Adipocyte (in vitro differentiated cells): ENCODE results near the gene BRIX1.

Experiments used
- DNase-seq: peaks from one replicate; pipeline ENCODE4 v3.0.0-alpha.2; 2015; ENCODE audit warnings: low read depth
- H3K27me3 ChIP-seq: replicated peaks from 2 replicates; pipeline ENCODE4 v1.7.0; 2013; ENCODE audit warnings: mild to moderate bottlenecking, low read length, moderate library complexity; ENCODE audit not compliant: control insufficient read depth, insufficient read depth
- H3K36me3 ChIP-seq: 2 replicates; pipeline ENCODE4 v1.7.0; 2013; ENCODE audit warnings: low read length, mild to moderate bottlenecking, moderate library complexity; ENCODE audit not compliant: control insufficient read depth, insufficient read depth, severe bottlenecking
- H3K4me1 ChIP-seq: 2 replicates; pipeline ENCODE4 v1.7.0; 2013; ENCODE audit warnings: mild to moderate bottlenecking, low read length, moderate library complexity; ENCODE audit not compliant: control insufficient read depth, insufficient read depth
- H3K4me3 ChIP-seq: 2 replicates; pipeline ENCODE4 v1.7.0; 2013; ENCODE audit warnings: mild to moderate bottlenecking, low read length, moderate library complexity
- H3K9ac ChIP-seq: 2 replicates; pipeline ENCODE4 v1.7.0; 2013; ENCODE audit warnings: mild to moderate bottlenecking, low read length, moderate library complexity
- H3K9me3 ChIP-seq: 2 replicates; pipeline ENCODE4 v1.7.0; 2013; ENCODE audit warnings: mild to moderate bottlenecking, low read length, moderate library complexity; ENCODE audit not compliant: control insufficient read depth

Gene BRIX1

GRCh38 chr5:34892414-34892813 is 23.1 kb upstream of the BRIX1 start:
- H3K4me1 ChIP-seq, result peaks cover 23% of the 10 kb centered on the region
- no peaks in the 10 kb centered on the region for H3K36me3 ChIP-seq
- no peaks in the 10 kb centered on the region for H3K27me3 ChIP-seq
- H3K9ac ChIP-seq, result peak overlapping the region; percentile 19
- peak overlapping the region; percentile 30 for H3K4me3 ChIP-seq
- H3K9me3 ChIP-seq, result no peaks in the 10 kb centered on the region
- no peak for DNase-seq

GRCh38 chr5:34894716-34895115 is 20.8 kb upstream of the BRIX1 start:
- H3K4me1 ChIP-seq, result peaks cover 27% of the 10 kb centered on the region
- H3K9me3 ChIP-seq, result no peaks in the 10 kb centered on the region
- no peak for DNase-seq
- no peak overlapping the region for H3K4me3 ChIP-seq
- peaks cover 1% of the 10 kb centered on the region for H3K36me3 ChIP-seq
- H3K9ac ChIP-seq, result no peak overlapping the region
- H3K27me3 ChIP-seq, result no peaks in the 10 kb centered on the region

- no peak overlapping the region for H3K4me3 ChIP-seq
- H3K9me3 ChIP-seq, result no peaks in the 10 kb centered on the region
- H3K9ac ChIP-seq, result no peak overlapping the region
- no peaks in the 10 kb centered on the region for H3K27me3 ChIP-seq
- peaks cover 27% of the 10 kb centered on the region for H3K4me1 ChIP-seq
- DNase-seq, result peak; percentile 70
- peaks cover 4% of the 10 kb centered on the region for H3K36me3 ChIP-seq
Measured at GRCh38 chr5:34895641-34896419, 19.7 kb upstream of the BRIX1 start.

- Histone ChIP-seq H3K36me3 (peaks cover 7% of the 10 kb centered on the region), H3K9me3 (no peaks in the 10 kb centered on the region), H3K4me1 (peaks cover 15% of the 10 kb centered on the region), H3K4me3 (no peak overlapping the region), H3K9ac (no peak overlapping the region), H3K27me3 (no peaks in the 10 kb centered on the region)
- DNase-seq, result peak; percentile 63
Measured at GRCh38 chr5:34897646-34898045, 17.9 kb upstream of the BRIX1 start.

GRCh38 chr5:34898258-34898895 is 17.1 kb upstream of the BRIX1 start:
- Histone ChIP-seq H3K9me3 (no peaks in the 10 kb centered on the region), H3K4me1 (peaks cover 15% of the 10 kb centered on the region), H3K27me3 (no peaks in the 10 kb centered on the region), H3K9ac (no peak overlapping the region), H3K4me3 (no peak overlapping the region), H3K36me3 (peaks cover 8% of the 10 kb centered on the region)
- DNase-seq, result peak; percentile 92

- no peak for DNase-seq
- Histone ChIP-seq H3K4me3 (no peak overlapping the region), H3K4me1 (peaks cover 15% of the 10 kb centered on the region), H3K9ac (no peak overlapping the region), H3K9me3 (no peaks in the 10 kb centered on the region), H3K36me3 (peaks cover 8% of the 10 kb centered on the region), H3K27me3 (no peaks in the 10 kb centered on the region)
Measured at GRCh38 chr5:34899066-34899465, 16.4 kb upstream of the BRIX1 start.

- Histone ChIP-seq H3K27me3 (no peaks in the 10 kb centered on the region), H3K9ac (no peak overlapping the region), H3K4me3 (no peak overlapping the region), H3K9me3 (no peaks in the 10 kb centered on the region), H3K4me1 (peaks cover 11% of the 10 kb centered on the region), H3K36me3 (peaks cover 12% of the 10 kb centered on the region)
- DNase-seq, result no peak
Measured at GRCh38 chr5:34900652-34901051, 14.9 kb upstream of the BRIX1 start.

GRCh38 chr5:34903260-34903659 is 12.3 kb upstream of the BRIX1 start:
- no peak overlapping the region for H3K9ac ChIP-seq
- no peak for DNase-seq
- peaks cover 25% of the 10 kb centered on the region for H3K36me3 ChIP-seq
- H3K4me1 ChIP-seq, result no peaks in the 10 kb centered on the region
- H3K27me3 ChIP-seq, result no peaks in the 10 kb centered on the region
- no peak overlapping the region for H3K4me3 ChIP-seq
- no peaks in the 10 kb centered on the region for H3K9me3 ChIP-seq

GRCh38 chr5:34905564-34905963 is 9.9 kb upstream of the BRIX1 start:
- peak; percentile 56 for DNase-seq

GRCh38 chr5:34913072-34913471 is 2.4 kb upstream of the BRIX1 start:
- peak; percentile 84 for DNase-seq
- H3K4me1 ChIP-seq, result peaks cover 47% of the 10 kb centered on the region
- H3K27me3 ChIP-seq, result no peaks in the 10 kb centered on the region
- H3K4me3 ChIP-seq, result peak overlapping the region; percentile 94
- peaks cover 37% of the 10 kb centered on the region for H3K36me3 ChIP-seq
- peak overlapping the region; percentile 95 for H3K9ac ChIP-seq
- H3K9me3 ChIP-seq, result no peaks in the 10 kb centered on the region

More at GRCh38 chr5:34905564-34905963, 9.9 kb upstream of the BRIX1 start:
- no peak overlapping the region for H3K9ac ChIP-seq
- H3K4me1 ChIP-seq, result peaks cover under 1% of the 10 kb centered on the region
- no peak overlapping the region for H3K4me3 ChIP-seq
- no peaks in the 10 kb centered on the region for H3K27me3 ChIP-seq
- H3K36me3 ChIP-seq, result peaks cover 40% of the 10 kb centered on the region
- no peaks in the 10 kb centered on the region for H3K9me3 ChIP-seq

GRCh38 chr5:34914671-34915138 is 806 bp upstream of the BRIX1 start:
- no peaks in the 10 kb centered on the region for H3K9me3 ChIP-seq
- H3K9ac ChIP-seq, result peak overlapping the region; percentile 95
- DNase-seq, result peak; percentile 56
- no peaks in the 10 kb centered on the region for H3K27me3 ChIP-seq
- peaks cover 47% of the 10 kb centered on the region for H3K4me1 ChIP-seq
- peaks cover 27% of the 10 kb centered on the region for H3K36me3 ChIP-seq
- peak overlapping the region; percentile 94 for H3K4me3 ChIP-seq
